EH (cell line): Measurements from ENCODE around the gene MAST4.
A peak's percentile ranks its signal among the peaks of the same experiment; 100 is the strongest.

Experiments used
- DNase-seq: peaks from one replicate; pipeline ENCODE4 v3.0.0-alpha.2; 2015; ENCODE audit warnings: low read depth

The MAST4 gene

DNA sequence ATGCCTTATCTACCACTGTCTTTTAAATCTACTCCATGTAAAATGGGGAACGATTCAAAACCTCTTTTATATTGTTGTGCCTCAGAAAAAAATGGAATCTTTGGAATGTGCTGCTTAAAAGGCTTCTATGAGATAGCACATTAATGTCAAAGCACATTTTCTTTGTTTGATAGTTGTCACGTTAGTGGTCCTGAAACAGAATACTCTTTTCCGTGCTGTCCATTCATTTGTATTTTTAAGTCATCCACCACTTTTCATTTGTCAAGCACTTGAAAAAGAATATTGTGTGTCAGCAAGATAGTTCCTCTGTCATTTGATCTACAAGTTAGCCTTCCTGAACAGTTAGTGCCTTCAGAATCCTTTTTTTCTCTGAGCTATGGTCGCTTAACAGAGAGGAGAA, 246.9 kb downstream of the MAST4 start:
- DNase-seq, result no peak

GRCh38 chr5:66848749-66849641, 252.8 kb downstream of the MAST4 start:
- DNase-seq, result peak; percentile 2

- peak; percentile 36 for DNase-seq
Observed at GRCh38 chr5:66849803-66850202, 253.6 kb downstream of the MAST4 start.

- DNase-seq, result no peak
Observed at GRCh38 chr5:66850354-66851075, 254.3 kb downstream of the MAST4 start.

- DNase-seq, result peak; percentile 20
Observed at GRCh38 chr5:66851306-66851705, 255.1 kb downstream of the MAST4 start.

GRCh38 chr5:66854416-66854815, 258.2 kb downstream of the MAST4 start:
- DNase-seq, result no peak

DNA sequence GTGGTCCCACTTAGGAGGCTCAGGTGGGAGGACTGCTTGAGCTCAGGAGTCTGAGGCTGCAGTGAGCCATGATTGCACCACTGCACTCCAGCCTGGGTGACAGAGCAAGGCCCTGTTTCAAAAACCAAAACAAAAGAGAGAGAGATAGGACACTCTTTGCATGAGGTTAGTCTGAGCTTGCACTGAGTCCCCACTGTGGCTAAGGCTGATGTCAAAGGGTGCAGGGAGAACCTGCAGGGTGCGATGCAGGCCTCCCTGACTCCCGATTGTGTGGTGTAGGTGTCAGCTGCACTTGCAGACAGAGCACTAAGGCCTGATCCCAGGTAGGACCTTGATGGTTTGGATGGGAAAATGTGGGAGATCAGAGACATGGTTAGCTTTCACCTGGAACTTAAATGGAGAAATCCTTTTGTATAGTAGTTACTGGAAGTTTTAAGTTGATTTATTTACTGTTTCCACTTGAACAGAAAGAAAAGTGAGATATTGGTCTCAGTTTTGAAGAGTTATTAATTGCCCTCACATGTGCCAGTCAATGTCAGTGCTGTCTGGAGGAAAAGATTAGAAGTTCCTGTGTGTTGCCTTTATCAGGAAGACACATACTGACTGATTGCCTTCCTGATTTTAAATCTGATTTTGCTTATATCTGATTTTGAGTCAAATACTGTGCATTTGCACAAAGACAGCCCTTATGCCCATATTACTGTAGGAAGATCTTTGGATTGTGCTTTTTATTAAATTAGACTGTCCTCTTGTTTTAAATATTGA, 260.0 kb downstream of the MAST4 start:
- no peak for DNase-seq

DNA sequence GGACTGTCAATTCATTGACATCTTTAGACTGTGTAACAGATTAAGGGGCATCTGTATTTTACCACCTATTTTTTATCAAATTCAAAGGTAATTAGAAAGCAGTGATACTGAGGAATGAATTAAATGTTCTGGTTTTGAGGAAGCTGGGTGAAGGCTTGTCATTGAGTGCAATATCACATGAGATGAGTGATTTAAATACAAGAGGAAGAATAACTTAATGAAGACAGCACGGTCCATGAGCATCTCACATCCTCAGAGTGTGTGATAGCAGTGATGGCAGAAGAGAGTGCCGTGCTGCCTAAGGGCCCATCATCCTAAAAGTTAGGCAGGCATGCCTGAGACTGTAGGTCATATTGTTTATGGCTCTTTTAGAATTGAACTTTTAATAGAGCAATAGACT, 263.3 kb downstream of the MAST4 start:
- no peak for DNase-seq

- peak; percentile 4 for DNase-seq
Observed at GRCh38 chr5:66860199-66860975, 264.2 kb downstream of the MAST4 start.

DNA sequence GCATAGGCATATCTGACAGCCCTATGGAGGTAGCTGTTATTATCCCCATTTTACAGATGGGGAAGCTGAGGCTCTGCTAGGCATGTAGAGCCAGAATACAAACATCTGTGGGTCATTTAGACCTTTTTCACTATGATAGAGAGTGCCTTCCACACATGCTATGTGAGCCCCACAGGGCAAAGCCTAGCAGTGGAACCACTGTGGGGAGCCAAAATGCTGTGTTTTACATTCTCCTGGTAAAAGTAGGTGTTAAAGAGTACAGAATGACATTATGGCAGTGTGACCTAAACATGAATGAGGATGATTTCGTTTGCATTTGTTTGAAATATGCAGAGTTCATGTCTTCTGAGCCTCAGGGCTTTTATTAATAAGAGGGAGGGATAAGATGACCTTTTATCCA, 265.2 kb downstream of the MAST4 start:
- DNase-seq, result peak; percentile 3

- DNase-seq, result no peak
Observed at GRCh38 chr5:66862020-66862419, 265.8 kb downstream of the MAST4 start.

DNA sequence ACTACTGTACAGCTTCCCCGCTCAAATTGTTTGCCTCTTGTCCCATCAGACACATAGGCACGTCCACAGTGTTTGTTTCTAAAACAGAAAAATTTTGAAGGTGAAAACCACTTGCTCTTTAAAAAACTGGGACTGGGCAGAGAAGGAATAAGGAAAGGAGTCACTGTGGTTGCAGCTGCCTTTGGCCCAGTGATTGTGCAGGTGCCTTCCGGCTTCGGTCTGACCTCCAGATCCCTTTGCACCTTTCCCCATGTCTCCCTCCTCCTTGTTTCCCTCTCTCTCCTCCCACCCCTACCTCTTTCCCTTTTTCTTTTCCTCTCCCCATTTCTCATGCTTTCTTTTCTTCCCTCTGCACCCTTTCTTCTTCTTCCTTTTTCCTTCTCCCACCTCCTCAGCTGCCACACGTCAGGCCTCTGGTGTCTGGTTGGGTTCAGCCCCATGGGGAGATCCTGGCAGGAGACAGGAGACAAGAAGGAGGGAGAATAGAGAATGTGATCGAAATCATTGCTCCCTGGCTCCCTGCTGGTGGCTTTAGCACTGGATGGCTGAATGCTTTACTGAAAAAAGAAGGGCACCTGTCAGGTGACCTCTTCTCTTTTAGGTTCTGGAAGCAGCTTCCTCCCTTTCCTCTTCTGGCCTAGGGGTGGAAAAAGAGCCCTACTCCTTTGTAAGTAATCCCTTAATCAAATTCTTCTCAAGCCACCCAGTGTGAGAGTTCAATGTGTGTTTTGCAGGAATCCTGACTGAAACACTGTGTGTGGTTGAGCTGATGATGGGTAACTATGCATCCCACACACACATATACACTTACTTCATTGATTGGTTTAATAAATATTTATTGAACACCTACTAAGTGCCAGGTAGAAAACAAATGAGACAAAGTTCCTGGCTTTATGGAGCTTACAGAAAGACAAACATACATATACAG, 267.3 kb downstream of the MAST4 start:
- DNase-seq, result no peak

GRCh38 chr5:66864240-66864884, 268.2 kb downstream of the MAST4 start:
- peak; percentile 13 for DNase-seq

DNA sequence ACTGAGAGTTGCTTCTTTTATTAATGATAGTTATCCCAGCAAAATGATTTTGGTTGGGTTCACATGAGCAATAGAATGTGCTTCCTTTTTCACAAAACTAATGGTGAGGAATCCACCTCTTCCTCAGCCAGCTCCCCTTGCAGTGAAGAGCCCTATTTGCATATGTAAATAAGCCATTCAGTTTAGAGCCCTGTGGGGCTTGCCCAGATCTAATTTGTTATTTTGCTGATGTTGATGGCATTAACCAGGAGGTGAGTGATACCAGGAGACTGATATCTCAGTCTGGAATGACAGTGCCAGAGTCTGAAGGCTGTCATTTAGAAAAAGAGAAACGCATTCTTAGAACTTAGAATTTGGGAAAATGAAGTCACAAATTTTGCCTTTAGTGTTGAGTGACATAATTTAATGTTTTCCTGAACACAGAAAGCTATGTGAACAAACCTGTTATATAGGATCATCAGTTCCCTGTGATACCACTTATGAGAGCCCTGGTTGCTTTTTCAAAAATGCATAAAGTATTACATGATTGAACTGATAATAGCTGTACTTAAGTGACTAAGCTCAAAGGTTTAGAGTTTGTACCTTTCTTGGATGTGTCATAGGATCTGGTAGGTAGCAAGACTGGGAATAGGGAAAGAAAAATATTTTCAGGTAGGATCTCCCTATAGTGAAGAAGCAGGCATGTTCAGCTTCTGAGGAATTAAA, 271.6 kb downstream of the MAST4 start:
- no peak for DNase-seq

DNA sequence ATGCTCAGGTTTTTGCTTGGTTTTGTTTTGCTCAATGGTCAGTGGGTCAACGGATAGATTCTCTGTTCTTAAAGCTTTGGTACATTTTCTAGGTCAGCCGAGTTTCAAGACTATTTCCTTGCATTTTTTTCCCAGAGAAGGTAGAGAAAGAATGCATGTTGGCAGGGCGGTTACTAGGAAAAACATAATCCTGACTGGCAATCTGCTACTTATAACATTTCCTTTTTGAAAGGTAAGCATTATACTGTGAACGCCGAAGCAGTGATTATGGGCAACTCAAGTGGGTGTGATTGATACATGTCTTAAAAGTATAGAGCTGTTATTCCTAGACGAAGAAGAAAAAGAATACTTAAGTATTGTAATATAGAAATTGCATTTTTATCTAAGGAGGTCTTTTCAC, 273.2 kb downstream of the MAST4 start:
- no peak for DNase-seq

DNA sequence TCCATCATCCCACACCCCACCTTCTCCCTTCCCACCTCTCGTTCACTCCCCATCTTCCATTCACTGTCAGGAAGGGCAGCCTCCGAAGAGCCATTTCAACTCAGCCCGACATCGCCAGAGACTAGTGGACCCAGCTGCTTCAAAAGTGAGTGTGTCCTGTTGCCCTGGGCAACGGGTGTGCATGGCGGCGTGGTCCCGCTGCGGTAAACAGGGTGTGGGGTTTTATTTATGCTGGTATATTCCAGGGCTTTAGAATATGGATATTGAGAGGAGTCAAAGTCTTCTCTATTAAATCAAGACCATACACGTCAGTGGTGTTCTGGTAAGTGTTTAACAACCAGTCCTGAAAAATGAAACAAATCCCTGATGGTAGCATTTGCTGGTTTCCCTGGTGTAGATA, 274.5 kb downstream of the MAST4 start:
- no peak for DNase-seq

- DNase-seq, result no peak
Observed at GRCh38 chr5:66871651-66872050, 275.5 kb downstream of the MAST4 start.

- DNase-seq, result no peak
Observed at GRCh38 chr5:66872736-66873331, 276.6 kb downstream of the MAST4 start.

DNA sequence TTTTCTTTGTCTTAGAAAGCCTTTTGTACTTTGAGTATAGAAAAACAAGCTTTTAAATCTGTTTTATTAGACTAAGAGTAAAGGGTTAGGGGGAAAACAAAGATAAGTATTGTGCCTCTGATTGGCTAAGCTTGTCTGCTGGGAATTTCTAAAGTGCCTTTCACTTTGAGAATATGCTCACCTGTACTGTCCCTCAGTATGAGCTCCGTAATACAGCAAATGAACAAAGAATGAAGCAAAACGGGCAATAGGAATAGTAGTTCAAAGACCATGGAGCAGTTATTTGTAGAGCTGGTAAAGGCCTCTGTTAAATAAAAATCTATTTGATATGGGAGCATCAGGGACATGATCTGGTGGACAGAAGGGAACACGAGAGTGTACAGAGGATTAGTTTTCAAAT, 277.8 kb downstream of the MAST4 start:
- DNase-seq, result no peak
